SH-SY5Y (cell line): ENCODE results near the gene CIAPIN1.

Experiments used
- GATA2 ChIP-seq: IDR thresholded peaks from 2 replicates; pipeline ENCODE4 v1.6.1; 2011; ENCODE audit warnings: mild to moderate bottlenecking, low read depth, low read length
- GATA3 ChIP-seq: IDR thresholded peaks from 2 replicates; pipeline ENCODE4 v1.6.1; 2011; ENCODE audit warnings: low read depth, mild to moderate bottlenecking, low read length, moderate library complexity

GRCh38 chr16:57471852-57472664, 24.9 kb upstream of the CIAPIN1 start:
- no peak for TF ChIP-seq GATA3
- no peak for TF ChIP-seq GATA2
